Stimulated activated CD8-positive, alpha-beta memory T cell treated with anti-CD3 and anti-CD28 coated beads, Interleukin-12 subunit alpha, Interleukin-12 subunit beta, amount 100 ng/mL, for 24 hours (primary cell): ENCODE data around the gene CFAP141.
"Not testable (repeated sequence)": the region's sequence is repeated elsewhere in the genome, so short reads cannot be mapped to it uniquely, and the experiment has no call there.

ENCODE experiments used
- DNase-seq: peaks from one replicate; pipeline ENCODE4 v3.0.0-alpha.2; 2020; ENCODE audit errors: extremely low read depth

The CFAP141 gene

DNA sequence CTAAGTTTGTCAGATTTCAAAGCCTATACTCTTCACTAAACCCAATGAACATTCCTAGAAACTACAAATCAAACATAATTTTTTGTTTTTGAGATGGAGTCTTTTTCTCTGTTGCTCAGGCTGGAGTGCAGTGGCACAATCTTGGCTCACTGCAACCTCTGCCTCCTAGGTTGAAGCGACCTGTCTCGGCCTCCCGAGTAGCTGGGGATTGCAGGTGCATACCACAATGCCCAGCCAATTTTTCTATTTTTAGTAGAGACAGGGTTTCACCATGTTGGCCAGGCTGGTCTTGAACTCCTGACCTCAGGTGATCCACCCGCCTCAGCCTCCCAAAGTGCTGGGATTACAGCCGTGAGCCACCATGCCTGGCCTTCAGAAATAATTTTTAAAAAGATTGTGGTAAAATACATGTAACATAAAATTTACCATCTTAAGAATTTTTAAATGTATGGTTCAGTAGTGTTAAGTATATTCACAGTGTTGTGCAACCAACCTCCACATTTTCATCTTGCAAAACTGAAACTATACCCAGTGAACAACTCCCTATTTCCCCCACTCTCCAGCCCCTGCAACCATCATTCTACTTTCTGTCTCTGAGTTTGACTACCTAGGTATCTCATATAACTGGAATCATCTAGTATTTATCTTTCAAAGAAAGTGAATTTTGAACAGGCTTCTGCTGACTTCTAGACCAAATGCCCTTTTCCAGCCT is 2.7 kb upstream of the CFAP141 start:
- DNase-seq = no peak

DNA sequence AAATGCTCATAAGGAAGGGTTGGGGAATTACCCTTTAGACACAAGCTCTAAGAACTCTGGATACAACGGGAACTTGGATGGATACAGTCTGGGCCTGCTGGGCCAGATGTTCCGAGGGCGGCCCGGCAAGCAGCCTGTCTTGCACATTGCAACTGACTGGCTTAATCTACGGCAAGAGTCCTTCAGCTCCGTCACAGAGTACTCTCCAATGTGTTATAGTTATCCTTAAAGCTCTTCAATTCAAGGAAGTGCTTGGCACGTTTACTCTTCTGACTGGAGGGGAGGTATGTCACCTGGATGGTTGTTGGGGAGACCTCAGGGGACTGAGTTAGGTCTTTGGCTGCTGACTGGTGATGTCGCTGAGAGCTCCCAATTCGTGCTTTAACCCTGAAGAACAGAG is 1.1 kb upstream of the CFAP141 start:
- no peak for DNase-seq

DNA sequence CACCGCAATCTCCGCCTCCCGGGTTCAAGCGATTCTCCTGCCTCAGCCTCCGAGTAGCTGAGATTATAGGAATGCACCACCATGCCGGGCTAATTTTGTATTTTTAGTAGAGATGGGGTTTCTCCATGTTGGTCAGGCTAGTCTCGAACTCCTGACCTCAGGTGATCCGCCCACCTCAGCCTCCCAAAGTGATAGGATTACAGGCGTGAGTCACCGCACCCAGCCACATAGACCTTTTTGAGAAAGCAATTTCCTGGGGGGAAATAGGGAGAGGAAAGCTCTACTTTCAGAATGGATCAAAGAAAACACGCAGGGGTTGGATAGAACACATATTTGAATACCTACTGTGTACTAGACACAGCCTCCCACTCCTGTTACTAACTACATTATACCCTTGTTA is 355 bp downstream of the CFAP141 start:
- not testable (repeated sequence) for DNase-seq

DNA sequence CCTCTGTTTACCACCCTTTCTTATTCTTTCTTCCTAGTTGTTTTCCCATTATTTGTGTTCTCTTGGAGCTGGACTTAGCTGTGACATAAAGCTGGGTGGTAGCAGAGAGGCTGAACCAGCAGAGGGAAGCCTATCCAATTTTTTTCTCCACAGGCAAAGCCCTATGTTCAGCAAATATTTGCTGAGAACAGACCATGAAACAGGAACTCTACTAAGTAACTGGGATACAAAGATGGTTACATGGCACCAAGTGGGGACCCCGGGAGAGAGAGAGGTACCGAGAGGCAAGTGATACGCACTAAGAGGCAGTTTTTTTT is 6.6 kb downstream of the CFAP141 start:
- DNase-seq = no peak

DNA sequence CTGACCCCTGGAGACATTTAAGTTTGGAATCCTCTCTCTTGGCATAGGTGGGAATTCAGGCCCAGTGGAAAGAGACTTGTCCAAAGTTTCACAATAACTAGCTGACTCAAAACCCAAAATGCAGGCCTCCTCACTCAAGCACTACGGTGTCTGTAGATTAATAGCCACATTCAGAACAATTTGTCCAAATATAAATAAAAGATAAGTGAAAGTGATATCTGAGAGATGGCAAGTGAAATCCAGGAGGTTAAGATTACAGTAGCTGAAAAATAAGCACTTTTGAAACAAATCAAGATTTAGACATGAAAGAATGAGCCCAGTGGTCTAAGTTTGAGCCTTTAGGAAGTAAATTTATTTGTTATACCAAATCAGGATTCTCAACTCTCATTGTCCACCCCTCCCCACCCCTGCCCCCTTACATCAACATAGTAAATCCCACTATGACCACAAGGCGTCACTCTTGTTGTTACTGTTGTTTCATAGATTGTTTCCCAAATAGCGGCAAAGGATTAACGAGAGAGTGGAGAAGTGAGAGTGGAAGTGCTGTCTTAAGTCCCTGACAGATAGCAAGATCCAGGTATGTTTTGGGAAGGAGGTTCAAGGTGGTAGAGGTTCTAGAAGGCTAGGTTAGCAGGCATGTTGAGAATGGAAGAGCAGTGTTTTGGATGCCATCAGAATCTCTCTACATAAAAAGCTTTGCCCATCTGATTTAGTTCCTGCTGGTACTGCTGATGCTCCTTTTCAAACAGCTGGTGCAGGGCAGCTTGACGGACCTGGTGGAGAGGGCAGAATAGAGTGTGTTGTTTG is 7.2 kb downstream of the CFAP141 start:
- DNase-seq = no peak

DNA sequence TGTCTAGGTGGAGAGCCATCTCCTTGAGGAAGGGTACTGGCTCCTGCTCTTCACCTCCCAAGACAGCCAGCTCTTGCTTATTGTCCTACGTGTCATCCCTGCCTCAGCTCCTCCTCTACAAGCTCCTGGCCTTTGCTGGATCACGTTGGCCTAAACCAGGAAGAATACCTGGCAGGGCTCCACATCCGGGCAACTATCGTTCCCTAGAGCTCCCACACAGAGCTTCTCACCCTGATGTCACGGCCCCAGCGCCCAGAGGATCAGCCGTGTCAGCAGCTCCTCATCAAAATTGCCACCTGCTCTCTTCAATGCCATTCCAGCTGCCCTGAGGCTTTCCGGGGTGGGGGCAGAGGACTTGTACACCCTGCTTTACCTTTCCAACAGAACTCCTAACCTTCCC is 12.3 kb downstream of the CFAP141 start:
- no peak for DNase-seq

DNA sequence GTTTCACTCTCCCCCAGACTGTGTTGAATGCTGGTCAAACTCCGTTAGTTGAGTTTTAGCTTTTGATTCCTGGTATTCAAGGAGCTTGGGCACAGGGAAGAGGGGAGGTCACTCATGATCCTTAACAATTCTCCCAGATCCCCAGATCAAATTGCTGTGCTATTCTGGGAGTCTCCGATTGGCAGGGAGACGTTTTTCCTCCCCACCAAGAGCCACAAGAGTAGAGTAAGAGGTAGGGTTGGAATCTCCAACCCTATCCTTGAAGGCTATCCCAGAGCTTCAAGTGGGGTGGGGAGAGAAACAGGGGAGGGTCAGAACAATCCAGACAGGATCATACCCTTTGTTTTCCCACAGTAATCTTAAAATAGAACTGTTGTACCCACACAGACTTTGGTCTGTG is 13.7 kb downstream of the CFAP141 start:
- DNase-seq = no peak

DNA sequence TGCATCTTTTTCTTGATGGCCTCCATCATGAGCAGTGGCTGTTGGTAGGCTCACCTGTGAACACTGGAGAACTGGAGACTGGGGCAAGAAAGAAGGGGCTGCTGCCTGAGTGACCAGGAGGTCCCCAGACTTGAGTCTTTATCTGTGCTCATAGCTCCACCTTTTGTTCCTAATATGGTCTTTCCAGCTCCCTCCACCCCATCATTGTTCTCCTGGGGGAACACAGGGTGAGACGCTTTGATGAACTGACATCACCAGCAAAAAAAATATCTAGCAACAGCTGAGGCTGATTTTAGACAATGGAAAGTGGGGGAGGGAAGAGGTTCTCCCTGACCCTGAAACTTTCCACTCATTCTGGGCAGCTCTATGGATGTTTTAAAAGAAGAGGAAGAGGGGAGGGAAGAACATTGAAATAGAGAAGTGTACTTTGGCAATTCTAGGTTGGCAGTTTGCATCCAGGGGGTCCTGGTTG is 14.1 kb downstream of the CFAP141 start, which contains the start of gene TPM3:
TSS of gene TPM3 (minus strand) at position 111 of the 472 bp plus-strand sequence. CDS start at position 29, 82 bp downstream.
- DNase-seq = no peak

DNA sequence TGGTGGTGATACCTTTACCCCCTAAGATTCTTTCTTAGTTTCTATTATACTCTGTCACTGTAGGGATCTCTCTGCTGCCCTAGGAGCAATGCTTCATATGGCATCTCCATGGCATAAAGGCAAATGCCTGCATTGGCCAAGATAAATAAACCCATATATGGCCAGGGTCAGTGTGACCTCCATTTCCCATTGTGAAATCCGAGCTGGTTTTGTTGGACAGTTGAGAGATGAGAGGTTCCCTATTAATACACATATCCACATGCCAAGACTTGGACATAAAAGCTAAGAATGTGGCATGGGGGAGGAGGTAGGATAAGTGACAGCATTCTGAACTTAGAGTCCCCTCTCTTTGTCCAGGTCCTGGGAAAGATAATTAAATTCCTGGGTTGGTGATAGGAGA is 15.6 kb downstream of the CFAP141 start:
- no peak for DNase-seq

DNA sequence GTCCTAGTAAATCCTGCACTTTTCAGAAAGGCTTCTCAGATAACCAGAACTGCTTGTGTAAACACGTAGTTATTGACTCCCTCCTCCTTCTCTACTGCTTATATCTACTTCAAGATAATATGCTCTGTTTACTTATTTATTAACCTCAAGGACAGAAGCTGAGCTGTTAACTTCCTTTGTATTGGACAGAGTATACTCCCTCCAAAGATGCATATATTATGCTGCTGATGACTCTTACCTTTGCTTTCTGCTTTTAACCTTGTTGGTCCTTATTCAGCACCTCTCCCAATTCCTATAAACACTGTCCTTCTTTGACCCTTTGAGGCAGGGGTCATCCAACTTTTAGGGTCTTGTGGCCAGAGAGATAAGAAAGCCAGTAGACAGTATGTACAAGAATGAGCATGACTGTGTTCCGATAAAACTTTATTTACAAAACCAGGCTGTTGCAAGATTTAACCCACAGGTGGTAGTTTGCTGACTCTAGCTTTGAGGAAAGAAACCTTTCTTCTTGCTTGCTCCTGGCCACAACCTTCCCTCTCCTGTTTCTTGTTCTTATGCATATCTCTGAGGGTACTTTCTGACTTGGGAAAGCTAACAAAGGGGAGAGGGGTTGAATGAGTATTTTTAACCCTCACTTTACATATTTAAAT is 19.2 kb downstream of the CFAP141 start:
- no peak for DNase-seq

DNA sequence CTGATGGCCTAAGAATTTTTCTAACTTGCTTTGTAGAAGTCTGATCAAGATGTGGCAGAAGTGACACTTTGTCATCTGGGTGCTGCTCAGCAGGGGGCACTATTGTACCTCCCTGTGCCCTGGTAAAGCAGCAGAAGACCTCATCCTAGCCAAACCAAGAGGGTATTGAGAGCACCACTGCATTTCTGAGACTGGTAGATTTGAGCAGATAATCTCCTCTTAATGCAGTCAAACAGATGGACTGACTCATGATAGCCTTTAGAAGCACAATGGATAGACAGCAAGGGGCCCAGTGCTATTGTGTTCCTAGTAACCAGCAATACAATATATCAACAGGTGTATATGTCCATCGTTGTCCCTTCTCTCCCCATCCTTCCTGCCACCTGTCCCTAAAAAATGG is 20.0 kb downstream of the CFAP141 start:
- DNase-seq = no peak

DNA sequence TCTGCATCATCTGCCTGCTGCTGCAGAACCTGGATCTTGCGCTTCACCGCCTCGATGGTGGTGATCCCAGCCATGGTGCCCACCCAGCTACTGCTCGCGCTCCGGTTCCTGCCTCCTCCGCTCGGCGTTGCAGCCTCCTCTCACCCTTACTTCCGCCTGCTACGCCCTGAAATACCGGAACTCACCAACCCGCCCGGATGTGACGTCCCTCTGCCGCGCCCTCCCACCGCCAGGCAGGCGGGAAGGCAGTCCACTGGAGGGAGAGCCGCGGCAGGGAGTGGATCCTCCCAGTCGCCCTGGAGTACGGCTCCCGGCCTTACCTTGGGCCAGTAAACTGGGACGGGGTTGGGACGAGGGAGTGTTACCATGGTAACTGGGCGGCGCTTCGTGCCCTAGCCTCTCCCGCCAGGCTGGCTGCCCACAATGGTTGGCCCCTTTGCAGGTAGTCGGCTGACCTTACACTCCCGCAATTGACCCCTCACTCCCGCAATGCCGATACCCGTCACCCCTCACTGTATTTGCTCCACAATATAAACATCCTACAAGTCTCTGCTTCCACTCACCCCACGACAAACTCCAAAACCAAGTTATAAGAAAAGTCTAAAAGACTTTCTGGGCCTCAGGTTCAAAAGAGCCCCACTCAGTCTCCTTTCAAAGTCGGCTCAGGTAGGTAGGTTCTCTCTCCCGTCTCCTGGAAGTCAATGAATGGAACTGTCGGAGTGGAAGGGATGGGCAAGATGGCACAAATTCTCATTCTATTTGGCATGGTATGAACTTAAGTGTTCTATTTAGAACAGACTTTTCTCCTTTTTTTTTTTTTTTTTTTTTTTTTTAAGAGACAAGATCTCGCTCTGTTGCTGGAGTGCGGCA is 22.9 kb downstream of the CFAP141 start:
- peak; percentile 87 for DNase-seq

DNA sequence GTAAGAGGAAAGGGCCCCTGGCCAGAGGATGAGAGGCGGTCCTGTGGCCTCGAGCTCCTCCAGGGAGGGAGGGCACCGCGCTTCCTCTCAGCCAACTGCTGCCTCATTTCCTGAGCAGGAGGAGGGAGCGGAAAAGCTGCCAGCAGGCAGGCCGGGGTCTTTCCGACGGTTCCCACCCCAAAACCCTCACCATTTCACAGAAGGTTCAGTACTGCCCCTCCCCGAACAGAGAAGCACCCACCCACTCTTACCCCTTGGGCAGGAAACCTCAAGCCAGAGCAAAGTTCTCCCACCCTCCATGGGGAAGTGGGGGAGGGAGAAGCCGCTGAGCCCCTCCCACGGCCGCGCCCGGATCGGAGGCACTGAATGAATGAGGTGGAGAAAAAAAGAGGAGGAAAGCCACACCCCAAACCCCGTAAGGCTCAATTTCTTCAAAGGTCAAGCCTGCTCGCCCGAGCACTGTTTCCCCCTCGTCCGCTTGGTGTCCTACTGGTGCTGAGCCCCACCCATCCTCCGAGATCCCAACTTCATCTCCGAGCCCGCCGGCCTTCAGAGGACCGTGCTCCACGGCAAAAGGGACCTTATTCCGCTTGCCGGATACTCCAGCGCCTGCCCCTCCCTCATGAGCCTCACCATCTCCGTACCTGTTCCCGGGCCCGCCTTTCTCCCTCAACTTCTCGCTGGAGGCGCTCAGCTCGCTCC is 23.6 kb downstream of the CFAP141 start:
- peak; percentile 64 for DNase-seq

DNA sequence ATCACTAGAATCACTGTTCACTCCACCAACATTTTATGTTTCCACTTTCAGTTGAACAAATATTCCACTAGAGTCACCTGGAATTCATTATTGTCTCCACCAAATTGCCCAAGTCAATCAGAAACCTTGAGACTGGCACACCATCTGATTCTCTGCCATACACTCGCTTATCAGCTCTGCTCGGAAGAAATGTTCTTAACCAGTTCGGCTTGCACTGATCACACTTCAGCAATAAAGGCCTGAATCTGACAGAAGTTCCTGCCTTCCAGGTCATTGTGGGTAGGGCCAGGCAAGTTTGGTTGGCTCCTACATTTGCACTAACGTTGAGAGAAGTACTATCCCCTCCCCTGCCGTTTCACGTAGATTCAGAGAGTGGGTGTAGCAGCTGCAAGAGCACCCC is 24.2 kb downstream of the CFAP141 start:
- DNase-seq = no peak

DNA sequence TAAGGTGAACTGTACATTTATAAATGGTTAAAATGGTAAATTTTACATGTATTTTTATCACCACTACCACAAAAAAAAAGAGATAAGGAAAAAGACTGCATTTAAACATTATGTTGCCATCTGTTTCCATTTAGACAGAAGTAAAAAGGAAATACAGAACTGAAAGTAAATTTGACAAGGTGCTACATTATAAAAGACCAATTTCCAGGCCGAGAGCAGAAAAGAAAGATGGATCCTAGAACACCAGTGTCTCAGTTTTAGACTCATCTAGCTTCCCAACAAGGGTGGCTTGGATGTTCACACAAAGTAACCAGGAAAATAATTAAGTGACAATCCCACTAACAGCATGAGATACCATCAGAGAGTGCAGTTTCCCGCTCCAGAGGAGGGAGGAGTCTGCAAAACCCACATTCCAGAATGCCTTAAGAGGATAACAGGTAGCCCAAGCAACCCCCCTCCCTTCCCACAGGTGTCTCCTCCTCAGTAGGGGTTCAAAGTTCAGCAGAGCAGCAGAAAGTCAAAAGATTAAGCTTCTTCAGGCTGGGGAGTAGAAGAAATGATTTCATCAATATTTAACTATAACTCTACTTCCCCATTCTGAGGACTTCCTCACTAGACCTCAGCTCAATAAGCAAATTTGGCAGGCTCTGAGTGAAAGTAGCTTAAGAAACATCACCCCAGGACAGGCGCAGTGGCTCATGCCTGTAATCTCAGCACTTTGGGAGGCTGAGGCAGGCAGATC is 26.0 kb downstream of the CFAP141 start:
- DNase-seq = no peak

DNA sequence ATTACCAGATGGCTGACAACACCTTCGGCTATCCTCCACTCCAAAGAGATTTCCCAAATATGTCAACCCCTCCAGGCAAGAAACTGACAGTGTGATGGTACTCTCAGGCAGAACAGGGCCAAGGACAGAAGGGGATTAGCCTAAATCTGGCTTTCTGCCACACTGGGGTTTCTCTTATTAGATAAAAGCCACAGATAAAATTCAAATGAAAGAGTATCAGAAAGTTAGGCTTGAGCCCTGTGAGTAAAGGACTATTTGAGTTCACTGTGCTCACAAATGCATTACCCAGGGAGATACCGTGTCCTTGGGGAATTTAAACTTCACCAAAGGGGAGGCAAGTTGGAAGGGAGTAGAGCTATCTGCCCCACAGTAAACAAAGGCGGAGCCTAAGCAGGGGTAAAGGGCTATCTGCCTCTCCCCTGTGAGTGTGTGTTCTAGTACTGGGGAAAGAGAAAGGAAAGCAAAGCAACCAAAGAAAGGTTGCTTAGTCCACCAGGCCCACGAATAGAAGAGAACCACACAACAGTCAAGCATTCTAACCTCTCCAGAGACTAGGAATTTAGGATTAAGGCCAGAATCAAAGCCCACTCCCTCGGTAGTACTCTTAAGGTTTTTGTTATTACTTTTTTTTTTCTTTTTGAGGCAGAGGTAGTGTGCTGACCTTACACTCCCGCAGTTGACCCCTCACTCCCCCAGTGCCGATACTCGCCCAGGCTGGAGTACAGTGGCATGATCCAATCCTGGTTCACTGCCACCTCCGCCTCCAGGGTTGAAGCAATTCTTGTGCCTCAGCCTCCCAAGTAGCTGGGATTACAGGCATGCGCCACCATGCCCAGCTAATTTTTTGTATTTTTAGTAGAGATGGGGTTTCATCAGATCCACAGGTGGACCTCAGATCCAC is 27.0 kb downstream of the CFAP141 start:
- no peak for DNase-seq

DNA sequence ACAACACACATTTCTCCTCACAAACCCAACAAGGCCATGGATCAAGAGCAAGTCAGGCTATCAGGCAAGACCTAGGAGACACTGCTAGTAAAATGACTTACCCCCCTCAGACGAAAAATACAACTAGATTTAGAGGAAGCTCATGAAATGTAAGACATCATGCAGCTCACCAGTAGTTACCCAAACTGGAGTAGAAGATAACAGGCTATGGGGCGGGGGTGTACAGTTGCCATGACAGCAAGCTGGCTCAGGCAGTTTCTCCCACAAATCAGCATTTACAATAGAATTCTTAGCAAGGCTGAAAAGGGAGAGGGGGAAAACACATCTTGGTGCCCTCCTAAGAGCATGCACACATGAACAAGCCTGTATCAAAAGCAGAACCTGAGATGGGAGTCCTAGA is 28.1 kb downstream of the CFAP141 start:
- no peak for DNase-seq

DNA sequence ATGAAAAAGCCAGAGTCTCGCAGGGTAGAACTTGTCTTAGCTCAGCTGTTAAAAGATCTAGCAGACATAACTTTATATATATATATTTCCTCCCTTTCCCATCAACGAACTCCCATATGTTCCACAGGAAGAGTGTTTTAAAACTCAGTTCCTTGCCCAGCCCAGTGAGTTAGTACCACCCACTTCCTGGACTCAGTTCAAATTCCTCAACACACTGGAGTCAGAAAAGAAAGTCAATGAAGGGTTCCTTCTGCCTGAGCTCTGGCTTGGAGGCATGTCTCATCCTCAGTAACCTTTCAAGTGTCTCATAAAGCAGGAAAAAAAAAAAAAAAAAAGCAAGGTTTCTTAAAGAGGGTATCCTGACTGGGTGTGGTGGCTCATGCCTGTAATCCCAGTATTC is 29.8 kb downstream of the CFAP141 start:
- DNase-seq = no peak

DNA sequence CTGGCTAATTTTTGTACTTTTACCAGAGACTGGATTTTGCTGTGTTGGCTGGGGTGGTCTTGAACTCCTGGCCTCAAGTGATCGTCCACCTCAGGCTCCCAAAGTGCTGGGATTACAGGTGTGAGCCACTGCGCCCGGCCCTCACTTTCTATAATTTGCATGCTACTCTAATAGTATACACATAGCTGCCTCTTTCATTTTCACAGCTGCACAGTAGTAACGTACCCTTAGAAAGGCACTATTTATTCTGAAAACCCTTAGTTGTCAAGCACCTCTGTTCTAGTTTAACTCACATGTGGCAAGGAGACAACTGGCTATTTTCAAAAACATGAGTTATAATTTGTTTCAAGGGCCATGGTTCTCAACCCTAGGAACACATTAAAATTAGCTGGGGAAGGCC is 31.5 kb downstream of the CFAP141 start:
- no peak for DNase-seq
